Liver (tissue), 9 donors: ENCODE data around the gene COPB2. TPM values are rescaled to one million over a fixed set of nuclear protein-coding genes. Genes with fewer than 3 reads are reported as not detected.
A peak's percentile ranks its signal among the peaks of the same experiment; 100 is the strongest.

Source experiments
- DNase-seq: peaks from one replicate; pipeline ENCODE4 v3.0.0-alpha.2; 2017; ENCODE audit warnings: low spot score
- H3K27ac ChIP-seq, 2 donors: one replicate each; pipeline ENCODE4 v1.7.0; 2013; ENCODE audit warnings: inconsistent platforms in 2 of 2, low read length in 2 of 2, control low read depth in 1 of 2, low read depth in 1 of 2, mild to moderate bottlenecking in 1 of 2
- H3K27me3 ChIP-seq, 4 donors: one replicate each; pipeline versions ENCODE4 v1.6.1 to v1.7.0; 2013; ENCODE audit warnings: low read length in 3 of 4, inconsistent platforms in 1 of 4, mild to moderate bottlenecking in 1 of 4, moderate library complexity in 1 of 4; ENCODE audit not compliant: control insufficient read depth in 4 of 4, insufficient read depth in 4 of 4
- H3K36me3 ChIP-seq, 4 donors: one replicate each; pipeline versions ENCODE4 v1.6.1 to v1.7.0; 2013; ENCODE audit warnings: low read length in 3 of 4, mild to moderate bottlenecking in 3 of 4, low read depth in 1 of 4, moderate library complexity in 1 of 4; ENCODE audit not compliant: control insufficient read depth in 4 of 4, insufficient read depth in 3 of 4
- H3K4me1 ChIP-seq, 4 donors: one replicate each; pipeline versions ENCODE4 v1.6.1 to v1.7.0; 2013; ENCODE audit warnings: low read length in 3 of 4, mild to moderate bottlenecking in 3 of 4, moderate library complexity in 1 of 4; ENCODE audit not compliant: control insufficient read depth in 4 of 4, insufficient read depth in 4 of 4
- H3K4me3 ChIP-seq, 3 donors: one replicate each; pipeline versions ENCODE4 v1.6.1 to v1.7.0; 2013; ENCODE audit warnings: low read length in 3 of 3, control low read depth in 1 of 3, low read depth in 1 of 3, mild to moderate bottlenecking in 1 of 3
- H3K9ac ChIP-seq, 2 donors: one replicate each; pipeline ENCODE4 v1.7.0; 2013; ENCODE audit warnings: low read length in 2 of 2, mild to moderate bottlenecking in 2 of 2, moderate library complexity in 2 of 2, control low read depth in 1 of 2, low read depth in 1 of 2
- H3K9me3 ChIP-seq, 4 donors: one replicate each; pipeline versions ENCODE4 v1.6.1 to v1.7.0; 2013; ENCODE audit warnings: low read length in 3 of 4; ENCODE audit not compliant: control insufficient read depth in 4 of 4
- CTCF ChIP-seq: fragments of 150-350 bp; IDR thresholded peaks from 2 replicates; pipeline ENCODE4 v1.5.1; 2017; ENCODE audit warnings: improper control_type of control experiment, low read depth, low read length; ENCODE audit not compliant: missing input control
- EGR1 ChIP-seq, 2 donors: IDR thresholded peaks; 2 replicates each; pipeline ENCODE4 v1.6.1; 2016 to 2018; ENCODE audit warnings: antibody characterized with exemption in 2 of 2, low read depth in 2 of 2
- FOXA1 ChIP-seq: IDR thresholded peaks from 2 replicates; pipeline ENCODE4 v1.6.1; 2016; ENCODE audit warnings: antibody characterized with exemption
- FOXA2 ChIP-seq: IDR thresholded peaks from 2 replicates; pipeline ENCODE4 v1.6.1; 2016; ENCODE audit warnings: antibody characterized with exemption
- GABPA ChIP-seq, 2 donors: IDR thresholded peaks in 1 of 2; conservative IDR thresholded peaks in 1 of 2; 2 replicates each; pipeline ENCODE4 v1.6.1; 2016; ENCODE audit warnings: antibody characterized with exemption in 2 of 2, mild to moderate bottlenecking in 1 of 2, moderate library complexity in 1 of 2
- HNF4A ChIP-seq, 2 donors: conservative IDR thresholded peaks; 2 replicates each; pipeline ENCODE4 v1.6.1; 2016; ENCODE audit warnings: antibody characterized with exemption in 2 of 2, mild to moderate bottlenecking in 2 of 2
- HNF4G ChIP-seq: IDR thresholded peaks from 2 replicates; pipeline ENCODE4 v1.6.1; 2016; ENCODE audit warnings: antibody characterized with exemption
- JUND ChIP-seq, 2 donors: IDR thresholded peaks; 2 replicates each; pipeline ENCODE4 v1.6.1; 2016; ENCODE audit warnings: antibody characterized with exemption in 2 of 2
- NR2F2 ChIP-seq: IDR thresholded peaks from 2 replicates; pipeline ENCODE4 v1.6.1; 2016; ENCODE audit warnings: antibody characterized with exemption
- RAD21 ChIP-seq, 2 donors: IDR thresholded peaks; 2 replicates each; pipeline ENCODE4 v1.6.1; 2016; ENCODE audit warnings: antibody characterized with exemption in 2 of 2, mild to moderate bottlenecking in 2 of 2
- RXRA ChIP-seq, 2 donors: IDR thresholded peaks; 2 replicates each; pipeline ENCODE4 v1.6.1; 2017 to 2018; ENCODE audit warnings: antibody characterized with exemption in 2 of 2, mild to moderate bottlenecking in 1 of 2
- SP1 ChIP-seq: IDR thresholded peaks from 2 replicates; pipeline ENCODE4 v1.6.1; 2018; ENCODE audit warnings: antibody characterized with exemption, mild to moderate bottlenecking
- TAF1 ChIP-seq: conservative IDR thresholded peaks from 2 replicates; pipeline ENCODE4 v1.6.1; 2016; ENCODE audit warnings: antibody characterized with exemption, mild to moderate bottlenecking
- YY1 ChIP-seq: IDR thresholded peaks from 2 replicates; pipeline ENCODE4 v1.6.1; 2016; ENCODE audit warnings: antibody characterized with exemption, mild to moderate bottlenecking
- WGBS: extraction: QIAGEN DNeasy Blood & Tissue Kit; methylation state at CpG from one replicate; pipeline ENCODE4 v1.1.7; 2013; 5-methylcytosine and 5-hydroxymethylcytosine counted together
- polyA plus RNA-seq, 2 donors: library from polyadenylated mRNA; stranded (reverse) in 1 of 2; unstranded in 1 of 2; fragments of 200-250 nt in 1 of 2; fragments of >200 nt in 1 of 2; fragmentation: Nextera tagmentation in 1 of 2; extraction: Ambion mirVana in 1 of 2; gene quantifications; one replicate each; pipeline versions ENCODE4 v1.2.1 to v1.2.3, GENCODE V29; 2013 to 2015
- total RNA-seq, 2 donors: library from RNA; depleted of rRNA; stranded (reverse); fragments of >200 nt; gene quantifications; one replicate each; pipeline ENCODE4 v1.2.3, GENCODE V29; 2014
- TF ChIP-seq, protein P1 (sequence below): IDR thresholded peaks from 2 replicates; pipeline ENCODE4 v1.6.1; 2016; ENCODE audit warnings: antibody characterized with exemption
- TF ChIP-seq, protein P2 (sequence below): IDR thresholded peaks from 2 replicates; pipeline ENCODE4 v1.6.1; 2016; ENCODE audit warnings: antibody characterized with exemption
- TF ChIP-seq, protein P3 (sequence below): IDR thresholded peaks from 2 replicates; pipeline ENCODE4 v1.6.1; 2016; ENCODE audit warnings: antibody characterized with exemption
- TF ChIP-seq, protein P4 (sequence below): IDR thresholded peaks from 2 replicates; pipeline ENCODE4 v1.6.1; 2016; ENCODE audit warnings: antibody characterized with exemption, mild to moderate bottlenecking
- donor health status: healthy.
- donor health status: healthy.
- donor health status: healthy.
- donor health status: healthy.
- donor health status: healthy.

The COPB2 gene
- total and polyA plus RNA-seq, 4 donors, result 45.4 to 145 (median 72.0) TPM

DNA sequence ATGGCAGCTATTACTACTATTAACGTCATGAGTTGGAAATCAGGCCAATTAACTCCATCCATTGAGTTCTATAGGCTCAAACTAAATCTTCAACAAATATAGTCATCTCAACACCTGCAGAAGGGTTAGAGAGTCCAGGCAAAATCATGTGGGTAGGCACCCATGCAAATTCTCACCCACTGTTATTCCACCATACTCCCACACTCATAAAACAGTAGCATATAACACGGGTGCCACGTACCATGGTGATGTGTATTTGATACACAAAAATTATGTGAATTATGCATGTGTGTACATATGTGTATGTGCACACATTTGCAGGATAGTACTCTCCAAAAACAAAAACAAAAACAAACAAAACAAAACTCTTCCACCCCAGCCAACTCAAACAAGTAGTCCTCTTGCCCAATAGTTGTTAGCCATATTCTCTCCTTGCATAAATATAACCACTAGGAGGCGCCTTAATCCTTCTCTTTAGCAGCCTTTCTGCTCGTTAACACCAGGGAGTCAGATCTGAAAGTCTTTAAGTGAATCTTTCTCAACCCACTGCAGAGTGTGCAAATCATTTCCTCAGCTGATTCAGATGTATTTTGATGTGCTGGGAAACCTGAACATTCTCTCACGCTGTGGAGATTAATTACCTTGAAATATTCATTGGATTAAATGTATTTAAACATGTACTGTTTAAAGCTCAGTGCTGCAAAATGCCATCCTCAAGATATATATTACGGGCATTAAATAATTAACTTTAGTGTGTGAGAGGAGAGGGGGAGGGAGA lies 38.0 kb upstream of the COPB2 start (continued):
- TF ChIP-seq TAF1, result no peak
- TF ChIP-seq, protein P1, sequence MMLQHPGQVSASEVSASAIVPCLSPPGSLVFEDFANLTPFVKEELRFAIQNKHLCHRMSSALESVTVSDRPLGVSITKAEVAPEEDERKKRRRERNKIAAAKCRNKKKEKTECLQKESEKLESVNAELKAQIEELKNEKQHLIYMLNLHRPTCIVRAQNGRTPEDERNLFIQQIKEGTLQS, result no peak
- TF ChIP-seq CTCF, result peak; percentile 87

DNA sequence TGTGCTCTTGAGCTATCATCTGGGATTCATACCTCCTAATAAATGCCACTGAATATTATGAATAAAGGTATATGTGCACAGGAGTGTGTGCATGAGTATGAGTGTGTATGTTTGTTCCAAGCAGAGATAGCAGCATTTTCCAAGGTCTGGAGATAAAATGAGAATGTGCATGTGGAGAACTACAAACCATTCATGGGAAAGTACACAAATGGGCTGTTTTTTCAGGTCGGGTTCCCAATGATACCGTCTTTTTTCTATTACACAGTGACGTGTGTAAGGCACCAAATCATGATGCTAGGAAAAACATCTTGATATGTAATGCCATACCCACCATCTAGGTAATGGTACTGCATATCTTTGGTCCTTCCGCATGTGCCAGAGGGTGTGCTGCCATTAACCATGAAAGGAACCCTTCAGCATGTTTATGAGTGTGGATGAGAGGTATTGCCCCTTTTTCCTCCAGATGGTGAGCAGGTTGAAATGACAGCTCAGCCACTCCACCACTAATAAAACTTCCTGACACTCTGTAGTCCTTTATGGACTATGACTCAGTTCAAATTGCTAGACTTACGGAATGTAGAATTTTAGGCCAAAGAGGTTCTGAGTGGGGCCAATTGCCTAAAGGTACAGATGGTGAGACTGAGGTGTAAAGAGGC lies 36.4 kb upstream of the COPB2 start:
- H3K4me3 ChIP-seq, result no peak overlapping the region
- H3K27ac ChIP-seq, result no peak overlapping the region
- H3K9ac ChIP-seq, result no peak overlapping the region
- TF ChIP-seq HNF4G (no peak), SP1 (no peak), YY1 (no peak), RAD21 (IDR thresholded peaks at IDR 0.05) (no peak), CTCF (no peak), NR2F2 (no peak), RXRA (IDR thresholded peaks at IDR 0.05) (no peak), HNF4A (conservative IDR thresholded peaks at IDR 0.05) (no peak), EGR1 (IDR thresholded peaks at IDR 0.05; ENCODE audit: low read depth in 2 of 2) (no peak), JUND (IDR thresholded peaks at IDR 0.05) (no peak), FOXA1 (no peak), TAF1 (no peak), FOXA2 (no peak), GABPA (IDR thresholded peaks at IDR 0.05 in 1 of 2, conservative IDR thresholded peaks at IDR 0.05 in 1 of 2) (no peak)
- TF ChIP-seq, protein P2, sequence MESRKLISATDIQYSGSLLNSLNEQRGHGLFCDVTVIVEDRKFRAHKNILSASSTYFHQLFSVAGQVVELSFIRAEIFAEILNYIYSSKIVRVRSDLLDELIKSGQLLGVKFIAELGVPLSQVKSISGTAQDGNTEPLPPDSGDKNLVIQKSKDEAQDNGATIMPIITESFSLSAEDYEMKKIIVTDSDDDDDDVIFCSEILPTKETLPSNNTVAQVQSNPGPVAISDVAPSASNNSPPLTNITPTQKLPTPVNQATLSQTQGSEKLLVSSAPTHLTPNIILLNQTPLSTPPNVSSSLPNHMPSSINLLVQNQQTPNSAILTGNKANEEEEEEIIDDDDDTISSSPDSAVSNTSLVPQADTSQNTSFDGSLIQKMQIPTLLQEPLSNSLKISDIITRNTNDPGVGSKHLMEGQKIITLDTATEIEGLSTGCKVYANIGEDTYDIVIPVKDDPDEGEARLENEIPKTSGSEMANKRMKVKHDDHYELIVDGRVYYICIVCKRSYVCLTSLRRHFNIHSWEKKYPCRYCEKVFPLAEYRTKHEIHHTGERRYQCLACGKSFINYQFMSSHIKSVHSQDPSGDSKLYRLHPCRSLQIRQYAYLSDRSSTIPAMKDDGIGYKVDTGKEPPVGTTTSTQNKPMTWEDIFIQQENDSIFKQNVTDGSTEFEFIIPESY, result no peak
- TF ChIP-seq, protein P1, result no peak
- TF ChIP-seq, protein P3, sequence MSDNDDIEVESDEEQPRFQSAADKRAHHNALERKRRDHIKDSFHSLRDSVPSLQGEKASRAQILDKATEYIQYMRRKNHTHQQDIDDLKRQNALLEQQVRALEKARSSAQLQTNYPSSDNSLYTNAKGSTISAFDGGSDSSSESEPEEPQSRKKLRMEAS, result no peak
- TF ChIP-seq, protein P4, sequence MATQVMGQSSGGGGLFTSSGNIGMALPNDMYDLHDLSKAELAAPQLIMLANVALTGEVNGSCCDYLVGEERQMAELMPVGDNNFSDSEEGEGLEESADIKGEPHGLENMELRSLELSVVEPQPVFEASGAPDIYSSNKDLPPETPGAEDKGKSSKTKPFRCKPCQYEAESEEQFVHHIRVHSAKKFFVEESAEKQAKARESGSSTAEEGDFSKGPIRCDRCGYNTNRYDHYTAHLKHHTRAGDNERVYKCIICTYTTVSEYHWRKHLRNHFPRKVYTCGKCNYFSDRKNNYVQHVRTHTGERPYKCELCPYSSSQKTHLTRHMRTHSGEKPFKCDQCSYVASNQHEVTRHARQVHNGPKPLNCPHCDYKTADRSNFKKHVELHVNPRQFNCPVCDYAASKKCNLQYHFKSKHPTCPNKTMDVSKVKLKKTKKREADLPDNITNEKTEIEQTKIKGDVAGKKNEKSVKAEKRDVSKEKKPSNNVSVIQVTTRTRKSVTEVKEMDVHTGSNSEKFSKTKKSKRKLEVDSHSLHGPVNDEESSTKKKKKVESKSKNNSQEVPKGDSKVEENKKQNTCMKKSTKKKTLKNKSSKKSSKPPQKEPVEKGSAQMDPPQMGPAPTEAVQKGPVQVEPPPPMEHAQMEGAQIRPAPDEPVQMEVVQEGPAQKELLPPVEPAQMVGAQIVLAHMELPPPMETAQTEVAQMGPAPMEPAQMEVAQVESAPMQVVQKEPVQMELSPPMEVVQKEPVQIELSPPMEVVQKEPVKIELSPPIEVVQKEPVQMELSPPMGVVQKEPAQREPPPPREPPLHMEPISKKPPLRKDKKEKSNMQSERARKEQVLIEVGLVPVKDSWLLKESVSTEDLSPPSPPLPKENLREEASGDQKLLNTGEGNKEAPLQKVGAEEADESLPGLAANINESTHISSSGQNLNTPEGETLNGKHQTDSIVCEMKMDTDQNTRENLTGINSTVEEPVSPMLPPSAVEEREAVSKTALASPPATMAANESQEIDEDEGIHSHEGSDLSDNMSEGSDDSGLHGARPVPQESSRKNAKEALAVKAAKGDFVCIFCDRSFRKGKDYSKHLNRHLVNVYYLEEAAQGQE, result no peak
- H3K9me3 ChIP-seq, result no peaks in the 10 kb centered on the region
- no peak for DNase-seq
- H3K36me3 ChIP-seq, result peaks cover 0 to 7% (median 1%) of the 10 kb centered on the region in 4 donors
- H3K4me1 ChIP-seq, result peaks cover 0 to 4% (median 3%) of the 10 kb centered on the region in 4 donors
- 89% methylated on average over 5 of the region's 5 CpGs for WGBS
- no peaks in the 10 kb centered on the region for H3K27me3 ChIP-seq
